ENCODE measurements around the gene TMEM259.
"Not testable (repeated sequence)": the region's sequence is repeated elsewhere in the genome, so short reads cannot be mapped to it uniquely, and the experiment has no call there.

Gene TMEM259

GRCh38 chr19:1035998-1036621 lies 15.2 kb upstream of the TMEM259 start:
- Histone ChIP-seq H3K27me3 (ENCODE audit: control insufficient read depth, insufficient read depth, low read length) (no peaks in the 10 kb centered on the region), H3K4me1 (ENCODE audit: control insufficient read depth, insufficient read depth, low read length) (0 out of 2 replicates have a peak, but pooled peaks cover 3% of the 10 kb centered on the region), H3K9me3 (ENCODE audit: control insufficient read depth, insufficient read depth, low read depth, low read length) (no peaks in the 10 kb centered on the region), H3K36me3 (ENCODE audit: control insufficient read depth, insufficient read depth, low read length) (peaks cover 55% of the 10 kb centered on the region), H3K27ac (ENCODE audit: low read depth, low read length) (no peak overlapping the region), H3K9ac (ENCODE audit: low read length) (no peak overlapping the region), H3K4me3 (ENCODE audit: low read depth, low read length) (no peak overlapping the region)

GRCh38 chr19:1032264-1032867 lies 11.4 kb upstream of the TMEM259 start:
- no peaks in the 10 kb centered on the region; the same call in 1 of the 2 replicates for H3K4me1 ChIP-seq (ENCODE audit: control insufficient read depth, insufficient read depth, low read length)
- H3K9ac ChIP-seq (ENCODE audit: low read length) = no peak overlapping the region
- no peak overlapping the region for H3K4me3 ChIP-seq (ENCODE audit: low read depth, low read length)
- H3K36me3 ChIP-seq (ENCODE audit: control insufficient read depth, insufficient read depth, low read length) = peaks cover 53% of the 10 kb centered on the region
- no peak overlapping the region for H3K27ac ChIP-seq (ENCODE audit: low read depth, low read length)
- no peaks in the 10 kb centered on the region for H3K9me3 ChIP-seq (ENCODE audit: control insufficient read depth, insufficient read depth, low read depth, low read length)
- no peaks in the 10 kb centered on the region for H3K27me3 ChIP-seq (ENCODE audit: control insufficient read depth, insufficient read depth, low read length)

GRCh38 chr19:1028062-1028926 lies 7.4 kb upstream of the TMEM259 start:
- peaks cover 3% of the 10 kb centered on the region; the same call in 1 of the 2 replicates for H3K4me1 ChIP-seq (ENCODE audit: control insufficient read depth, insufficient read depth, low read length)

GRCh38 chr19:1027650-1028061 lies 6.7 kb upstream of the TMEM259 start:
- Histone ChIP-seq H3K9ac (ENCODE audit: low read length) (peak overlapping the region; percentile 100), H3K27me3 (ENCODE audit: control insufficient read depth, insufficient read depth, low read length) (no peaks in the 10 kb centered on the region), H3K4me1 (ENCODE audit: control insufficient read depth, insufficient read depth, low read length) (peaks cover 3% of the 10 kb centered on the region; the same call in 1 of the 2 replicates), H3K9me3 (ENCODE audit: control insufficient read depth, insufficient read depth, low read depth, low read length) (no peaks in the 10 kb centered on the region), H3K36me3 (ENCODE audit: control insufficient read depth, insufficient read depth, low read length) (peaks cover 25% of the 10 kb centered on the region), H3K4me3 (ENCODE audit: low read depth, low read length) (peak overlapping the region; percentile 99), H3K27ac (ENCODE audit: low read depth, low read length) (peak overlapping the region; percentile 100; the same call in 1 of the 2 replicates)

More at GRCh38 chr19:1028062-1028926, 7.4 kb upstream of the TMEM259 start:
- peak overlapping the region; percentile 100; the same call in 1 of the 2 replicates for H3K27ac ChIP-seq (ENCODE audit: low read depth, low read length)
- peak overlapping the region; percentile 99 for H3K4me3 ChIP-seq (ENCODE audit: low read depth, low read length)
- no peaks in the 10 kb centered on the region for H3K9me3 ChIP-seq (ENCODE audit: control insufficient read depth, insufficient read depth, low read depth, low read length)
- H3K36me3 ChIP-seq (ENCODE audit: control insufficient read depth, insufficient read depth, low read length) = peaks cover 31% of the 10 kb centered on the region
- H3K9ac ChIP-seq (ENCODE audit: low read length) = peak overlapping the region; percentile 100
- H3K27me3 ChIP-seq (ENCODE audit: control insufficient read depth, insufficient read depth, low read length) = no peaks in the 10 kb centered on the region

GRCh38 chr19:1026783-1027649 lies 6.1 kb upstream of the TMEM259 start:
- Histone ChIP-seq H3K36me3 (ENCODE audit: control insufficient read depth, insufficient read depth, low read length) (peaks cover 19% of the 10 kb centered on the region), H3K4me3 (ENCODE audit: low read depth, low read length) (peak overlapping the region; percentile 99), H3K9me3 (ENCODE audit: control insufficient read depth, insufficient read depth, low read depth, low read length) (no peaks in the 10 kb centered on the region), H3K4me1 (ENCODE audit: control insufficient read depth, insufficient read depth, low read length) (peaks cover 3% of the 10 kb centered on the region; the same call in 1 of the 2 replicates), H3K9ac (ENCODE audit: low read length) (peak overlapping the region; percentile 100), H3K27ac (ENCODE audit: low read depth, low read length) (peak overlapping the region; percentile 100), H3K27me3 (ENCODE audit: control insufficient read depth, insufficient read depth, low read length) (no peaks in the 10 kb centered on the region)

- peak within 1 kb of the TSS; percentile 100 for H3K9ac ChIP-seq (ENCODE audit: low read length)
- peak within 1 kb of the TSS; percentile 100 for H3K27ac ChIP-seq (ENCODE audit: low read depth, low read length)
- H3K4me1 ChIP-seq (ENCODE audit: control insufficient read depth, insufficient read depth, low read length) = peaks cover 3% of the 10 kb centered on the region; the same call in 1 of the 2 replicates
- H3K4me3 ChIP-seq (ENCODE audit: low read depth, low read length) = peak within 1 kb of the TSS; percentile 99
- H3K36me3 ChIP-seq (ENCODE audit: control insufficient read depth, insufficient read depth, low read length) = peaks cover 14% of the 10 kb centered on the region
- H3K27me3 ChIP-seq (ENCODE audit: control insufficient read depth, insufficient read depth, low read length) = no peaks in the 10 kb centered on the region
- H3K9me3 ChIP-seq (ENCODE audit: control insufficient read depth, insufficient read depth, low read depth, low read length) = no peaks in the 10 kb centered on the region
Measured at GRCh38 chr19:1025960-1026782, 5.2 kb upstream of the TMEM259 start, which contains the start of gene CNN2. Gene CNN2, plus strand, starts transcription at chr19:1026608. Its CDS starts 54 bp downstream, at chr19:1026662.

- H3K4me1 ChIP-seq (ENCODE audit: control insufficient read depth, insufficient read depth, low read length); H3K27me3 ChIP-seq (ENCODE audit: control insufficient read depth, insufficient read depth, low read length); H3K9me3 ChIP-seq (ENCODE audit: control insufficient read depth, insufficient read depth, low read depth, low read length); H3K36me3 ChIP-seq (ENCODE audit: control insufficient read depth, insufficient read depth, low read length); H3K4me3 ChIP-seq (ENCODE audit: low read depth, low read length); H3K27ac ChIP-seq (ENCODE audit: low read depth, low read length); H3K9ac ChIP-seq (ENCODE audit: low read length): not testable (repeated sequence)
Measured at GRCh38 chr19:1025080-1025479, 4.2 kb upstream of the TMEM259 start.

GRCh38 chr19:1023883-1024188 lies 2.9 kb upstream of the TMEM259 start:
- H3K9ac ChIP-seq (ENCODE audit: low read length); H3K27ac ChIP-seq (ENCODE audit: low read depth, low read length); H3K9me3 ChIP-seq (ENCODE audit: control insufficient read depth, insufficient read depth, low read depth, low read length); H3K4me3 ChIP-seq (ENCODE audit: low read depth, low read length); H3K36me3 ChIP-seq (ENCODE audit: control insufficient read depth, insufficient read depth, low read length); H3K27me3 ChIP-seq (ENCODE audit: control insufficient read depth, insufficient read depth, low read length): not testable (repeated sequence)
- peaks cover 13% of the 10 kb centered on the region for H3K4me1 ChIP-seq (ENCODE audit: control insufficient read depth, insufficient read depth, low read length)

GRCh38 chr19:1019980-1020867 lies 699 bp downstream of the TMEM259 start:
- H3K9me3 ChIP-seq (ENCODE audit: control insufficient read depth, insufficient read depth, low read depth, low read length) = no peaks in the 10 kb centered on the region
- H3K4me1 ChIP-seq (ENCODE audit: control insufficient read depth, insufficient read depth, low read length) = peaks cover 40% of the 10 kb centered on the region
- peak overlapping the region; percentile 91 for H3K9ac ChIP-seq (ENCODE audit: low read length)
- H3K27ac ChIP-seq (ENCODE audit: low read depth, low read length) = peak overlapping the region; percentile 73
- no peaks in the 10 kb centered on the region for H3K27me3 ChIP-seq (ENCODE audit: control insufficient read depth, insufficient read depth, low read length)
- no peaks in the 10 kb centered on the region for H3K36me3 ChIP-seq (ENCODE audit: control insufficient read depth, insufficient read depth, low read length)
- H3K4me3 ChIP-seq (ENCODE audit: low read depth, low read length) = peak overlapping the region; percentile 95
